Measurements from ENCODE around the gene FBXL17. TPM values are rescaled to one million over a fixed set of nuclear protein-coding genes. Genes with fewer than 3 reads are reported as not detected.
"Not testable (repeated sequence)": the region's sequence is repeated elsewhere in the genome, so short reads cannot be mapped to it uniquely, and the experiment has no call there.

FBXL17 gene
- total RNA-seq, 8 experiments from 2014 or later, result 14.5 to 30.0 (median 26.6) TPM

DNA sequence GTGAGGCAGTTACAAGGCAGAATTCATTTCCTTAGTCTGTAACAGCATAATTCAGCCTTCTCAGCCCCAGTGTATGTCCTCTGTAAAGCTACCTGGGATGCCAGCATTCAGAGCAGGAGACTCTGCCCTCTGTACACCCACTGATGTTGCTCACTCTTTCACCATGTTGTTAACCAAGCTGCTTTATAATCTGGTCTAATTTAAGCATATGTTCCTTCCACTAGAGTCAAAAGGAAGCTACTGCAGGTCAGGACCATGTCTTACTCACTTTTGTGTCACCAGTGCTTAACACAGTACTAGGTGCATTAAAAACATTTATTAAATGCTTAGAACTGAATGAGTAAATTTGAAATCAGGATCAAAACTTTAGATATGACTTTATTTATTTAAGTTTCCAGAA lies 185.6 kb downstream of the FBXL17 start:
- Histone ChIP-seq H3K4me3 (no peak overlapping the region), H3K27ac (no peak overlapping the region), H3K4me1 (replicated peaks in 1 of 2) (peaks cover 0 to 9% of the 10 kb centered on the region in 2 donors)
- in situ Hi-C loops (cut with MboI; ENCODE audit: low pct_unique_long_range_greater_than_20kb in 2 of 9, low sequenced_read_pairs in 9 of 9, unreplicated experiment in 9 of 9), result no loop called here
- peak in 1 of 8 experiments; percentile 27 for ATAC-seq (replicated peaks in 6 of 8)

GRCh38 chr5:108193021-108193795 lies 188.7 kb downstream of the FBXL17 start:
- Histone ChIP-seq H3K4me3 (no peak overlapping the region), H3K4me1 (replicated peaks in 1 of 2) (no peaks in the 10 kb centered on the region), H3K27ac (no peak overlapping the region)
- 80 to 100% (median 90%) methylated on average over 2 of the region's 2 CpGs; no CpG with 5 or more reads in 2 of the 10 experiments for WGBS, 10 experiments
- peak in 3 of 8 experiments; percentile 94 to 99 (median 99) for ATAC-seq (replicated peaks in 6 of 8)
- in situ Hi-C loops (cut with MboI; ENCODE audit: low pct_unique_long_range_greater_than_20kb in 2 of 9, low sequenced_read_pairs in 9 of 9, unreplicated experiment in 9 of 9), result no loop called here

- WGBS, 10 experiments, result 84 to 100% (median 96%) methylated on average over 2 to 3 of the region's 3 CpGs
- in situ Hi-C loops (cut with MboI; ENCODE audit: low pct_unique_long_range_greater_than_20kb in 2 of 9, low sequenced_read_pairs in 9 of 9, unreplicated experiment in 9 of 9), result no loop called here
- Histone ChIP-seq H3K4me3 (no peak overlapping the region), H3K4me1 (replicated peaks in 1 of 2) (no peaks in the 10 kb centered on the region), H3K27ac (no peak overlapping the region)
- no peak for ATAC-seq (replicated peaks in 6 of 8)
Measured at GRCh38 chr5:108184940-108185339, 197.0 kb downstream of the FBXL17 start.

- Histone ChIP-seq H3K4me3 (no peak overlapping the region), H3K4me1 (replicated peaks in 1 of 2) (no peaks in the 10 kb centered on the region), H3K27ac (no peak overlapping the region)
- in situ Hi-C loops (cut with MboI; ENCODE audit: low pct_unique_long_range_greater_than_20kb in 2 of 9, low sequenced_read_pairs in 9 of 9, unreplicated experiment in 9 of 9), result no loop called here
- 68 to 92% (median 80%) methylated on average over 1 to 7 of the region's 7 CpGs; no CpG with 5 or more reads in 1 of the 10 experiments for WGBS, 10 experiments
- peak in 4 of 8 experiments; percentile 26 to 87 (median 46) for ATAC-seq (replicated peaks in 6 of 8)
Measured at GRCh38 chr5:108181975-108182374, 199.9 kb downstream of the FBXL17 start.

DNA sequence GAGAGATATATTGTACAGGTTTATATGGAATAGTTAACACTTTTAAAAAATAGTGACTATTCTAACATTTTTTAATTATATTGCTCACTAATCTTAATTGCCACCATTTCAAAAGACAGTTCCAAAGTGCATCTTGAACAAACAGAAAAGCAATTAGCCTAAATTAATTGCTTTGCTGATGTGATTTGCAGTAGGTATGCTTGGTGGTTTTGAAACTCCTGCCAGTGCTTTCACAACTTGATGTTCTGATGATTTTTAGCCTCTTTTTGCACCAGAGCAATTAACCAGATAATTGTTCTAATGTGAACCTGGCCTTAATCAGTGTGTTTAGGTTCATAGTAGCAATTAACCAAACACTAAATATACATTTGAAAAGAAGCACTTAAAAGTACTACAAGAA lies 207.6 kb downstream of the FBXL17 start:
- no peak for ATAC-seq (replicated peaks in 6 of 8)
- in situ Hi-C loops (cut with MboI; ENCODE audit: low pct_unique_long_range_greater_than_20kb in 2 of 9, low sequenced_read_pairs in 9 of 9, unreplicated experiment in 9 of 9), result no loop called here

GRCh38 chr5:108171759-108172158 lies 210.1 kb downstream of the FBXL17 start:
- Histone ChIP-seq H3K4me3 (no peak overlapping the region), H3K4me1 (replicated peaks in 1 of 2) (peaks cover 0 to 3% of the 10 kb centered on the region in 2 donors), H3K27ac (no peak overlapping the region)
- WGBS, 10 experiments, result 90 to 100% (median 100%) methylated on average over 1 to 2 of the region's 6 CpGs; no CpG with 5 or more reads in 5 of the 10 experiments
- ATAC-seq (replicated peaks in 6 of 8), result no peak
- in situ Hi-C loops (cut with MboI; ENCODE audit: low pct_unique_long_range_greater_than_20kb in 2 of 9, low sequenced_read_pairs in 9 of 9, unreplicated experiment in 9 of 9), result no loop called here

More for the DNA sequence above, 207.6 kb downstream of the FBXL17 start:
- Histone ChIP-seq H3K4me1 (replicated peaks in 1 of 2) (no peaks in the 10 kb centered on the region), H3K27ac (no peak overlapping the region), H3K4me3 (no peak overlapping the region)

DNA sequence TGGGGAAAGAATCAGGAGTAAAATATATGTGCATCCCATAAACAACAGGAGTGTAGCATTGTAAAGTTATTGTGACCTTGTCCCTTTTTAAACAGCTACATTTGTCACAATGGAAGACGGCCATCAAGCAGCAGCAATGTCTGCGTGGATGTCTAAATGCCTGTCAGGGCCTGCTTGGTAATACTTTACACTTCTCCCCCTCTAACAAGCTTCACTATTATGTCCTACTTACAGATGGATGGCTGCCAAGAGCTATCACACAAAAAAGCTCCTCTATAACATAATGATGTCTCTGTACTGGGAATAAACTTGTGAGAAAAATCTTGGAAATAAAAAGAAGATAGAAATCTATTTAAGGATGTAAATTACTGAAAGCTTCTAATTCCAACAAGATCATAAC lies 213.0 kb downstream of the FBXL17 start:
- Histone ChIP-seq H3K27ac (no peak overlapping the region), H3K4me3 (no peak overlapping the region), H3K4me1 (replicated peaks in 1 of 2) (peaks cover 0 to 3% of the 10 kb centered on the region in 2 donors)
- in situ Hi-C loops (cut with MboI; ENCODE audit: low pct_unique_long_range_greater_than_20kb in 2 of 9, low sequenced_read_pairs in 9 of 9, unreplicated experiment in 9 of 9), result no loop called here
- peak in 3 of 8 experiments; percentile 37 to 74 (median 63) for ATAC-seq (replicated peaks in 6 of 8)
- WGBS, 10 experiments, result 41 to 94% (median 77%) methylated on average over 1 to 2 of the region's 2 CpGs; no CpG with 5 or more reads in 2 of the 10 experiments

DNA sequence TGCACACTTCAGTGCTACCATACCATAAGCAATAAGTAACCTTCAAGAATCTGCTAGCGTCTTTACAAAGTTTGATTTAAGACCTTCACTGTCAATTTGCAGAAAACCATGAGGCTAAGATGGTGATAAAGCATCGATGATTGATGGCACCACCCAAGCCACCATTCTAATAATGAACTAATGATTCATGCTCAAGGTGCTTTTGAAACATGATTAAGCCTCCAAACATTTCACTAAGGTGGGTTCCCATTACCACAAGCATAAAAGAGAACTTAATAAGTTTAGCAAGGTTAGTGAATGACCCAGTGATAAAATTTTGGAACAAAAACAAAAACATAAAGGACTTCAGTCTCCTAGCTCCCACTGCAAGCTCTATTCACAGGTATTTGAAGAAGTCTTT lies 214.7 kb downstream of the FBXL17 start:
- ATAC-seq (replicated peaks in 6 of 8), result no peak
- Histone ChIP-seq H3K27ac (no peak overlapping the region), H3K4me3 (no peak overlapping the region), H3K4me1 (replicated peaks in 1 of 2) (peaks cover 0 to 3% of the 10 kb centered on the region in 2 donors)
- WGBS, 10 experiments, result 77 to 100% (median 83%) methylated on average over 1 to 2 of the region's 2 CpGs; no CpG with 5 or more reads in 3 of the 10 experiments
- in situ Hi-C loops (cut with MboI; ENCODE audit: low pct_unique_long_range_greater_than_20kb in 2 of 9, low sequenced_read_pairs in 9 of 9, unreplicated experiment in 9 of 9), result no loop called here

- in situ Hi-C loops (cut with MboI; ENCODE audit: low pct_unique_long_range_greater_than_20kb in 2 of 9, low sequenced_read_pairs in 9 of 9, unreplicated experiment in 9 of 9), result no loop called here
- Histone ChIP-seq H3K4me1 (replicated peaks in 1 of 2) (peaks cover 0 to 3% of the 10 kb centered on the region in 2 donors), H3K4me3 (no peak overlapping the region), H3K27ac (no peak overlapping the region)
- 90 to 100% (median 100%) methylated on average over 1 to 2 of the region's 2 CpGs; no CpG with 5 or more reads in 3 of the 10 experiments for WGBS, 10 experiments
- no peak for ATAC-seq (replicated peaks in 6 of 8)
Measured at GRCh38 chr5:108164574-108164973, 217.3 kb downstream of the FBXL17 start.

GRCh38 chr5:108152854-108153253 lies 229.0 kb downstream of the FBXL17 start:
- in situ Hi-C loops (cut with MboI; ENCODE audit: low pct_unique_long_range_greater_than_20kb in 2 of 9, low sequenced_read_pairs in 9 of 9, unreplicated experiment in 9 of 9); H3K4me3 ChIP-seq; H3K27ac ChIP-seq; H3K4me1 ChIP-seq (replicated peaks in 1 of 2): not testable (repeated sequence)
- ATAC-seq (replicated peaks in 6 of 8), result peak in 1 of 8 experiments; percentile 33
- 89 to 100% (median 100%) methylated on average over 1 of the region's 1 CpG; no CpG with 5 or more reads in 4 of the 10 experiments for WGBS, 10 experiments

GRCh38 chr5:108149369-108149768 lies 232.5 kb downstream of the FBXL17 start:
- ATAC-seq (replicated peaks in 6 of 8), result no peak

GRCh38 chr5:108148715-108149139 lies 233.2 kb downstream of the FBXL17 start:
- Histone ChIP-seq H3K27ac (no peak overlapping the region), H3K4me3 (no peak overlapping the region), H3K4me1 (replicated peaks in 1 of 2) (no peaks in the 10 kb centered on the region)
- peak in 5 of 8 experiments; percentile 35 to 80 (median 74) for ATAC-seq (replicated peaks in 6 of 8)
- in situ Hi-C loops (cut with MboI; ENCODE audit: low pct_unique_long_range_greater_than_20kb in 2 of 9, low sequenced_read_pairs in 9 of 9, unreplicated experiment in 9 of 9), result no loop called here

More at GRCh38 chr5:108149369-108149768, 232.5 kb downstream of the FBXL17 start:
- no peak overlapping the region for H3K4me3 ChIP-seq
- no peak overlapping the region for H3K27ac ChIP-seq
- H3K4me1 ChIP-seq (replicated peaks in 1 of 2), result no peaks in the 10 kb centered on the region
- 57 to 100% (median 94%) methylated on average over 1 of the region's 1 CpG; no CpG with 5 or more reads in 2 of the 10 experiments for WGBS, 10 experiments
- in situ Hi-C loops (cut with MboI; ENCODE audit: low pct_unique_long_range_greater_than_20kb in 2 of 9, low sequenced_read_pairs in 9 of 9, unreplicated experiment in 9 of 9), result no loop called here

DNA sequence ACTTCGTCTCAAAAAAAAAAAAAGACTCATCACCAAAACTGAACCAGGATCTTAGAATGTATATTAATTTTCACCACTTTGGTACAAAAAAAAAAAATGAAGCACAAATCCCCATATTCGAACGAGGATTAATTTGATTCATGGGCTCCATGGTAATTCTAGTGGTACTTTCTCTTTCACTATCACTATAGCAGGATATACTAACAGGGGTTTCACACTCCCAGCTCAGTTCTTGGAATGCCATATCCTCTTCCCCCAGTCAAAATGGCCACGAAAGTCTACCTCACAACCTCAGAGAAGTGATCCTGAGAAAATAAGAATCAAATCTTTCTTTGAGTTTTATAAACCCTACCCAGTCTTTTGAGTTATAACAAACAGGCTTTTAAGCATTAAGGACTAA lies 235.7 kb downstream of the FBXL17 start:
- in situ Hi-C loops (cut with MboI; ENCODE audit: low pct_unique_long_range_greater_than_20kb in 2 of 9, low sequenced_read_pairs in 9 of 9, unreplicated experiment in 9 of 9), result no loop called here

DNA sequence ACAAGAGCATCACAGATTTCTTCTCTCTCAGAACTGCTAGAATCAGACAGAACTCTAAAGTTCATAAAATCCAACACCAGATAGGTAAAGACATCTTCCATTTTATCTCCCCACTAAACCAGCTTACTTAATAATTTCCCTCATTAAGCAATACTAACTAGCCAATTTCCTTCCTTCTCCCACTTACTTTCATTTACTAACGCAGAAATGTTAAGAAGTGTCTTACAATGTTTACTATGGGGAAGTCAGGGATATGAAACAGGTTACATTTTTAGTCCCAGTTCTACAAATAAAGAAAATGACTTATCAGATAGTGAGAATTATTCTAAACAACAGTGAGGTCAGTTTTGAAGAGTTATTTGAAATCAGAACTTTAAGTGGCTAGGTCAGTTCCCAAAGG lies 236.5 kb downstream of the FBXL17 start:
- Histone ChIP-seq H3K4me1 (replicated peaks in 1 of 2) (no peaks in the 10 kb centered on the region), H3K27ac (no peak overlapping the region), H3K4me3 (no peak overlapping the region)
- ATAC-seq (replicated peaks in 6 of 8), result no peak
- WGBS, 10 experiments, result 83 to 100% (median 100%) methylated on average over 1 of the region's 1 CpG; no CpG with 5 or more reads in 2 of the 10 experiments
- in situ Hi-C loops (cut with MboI; ENCODE audit: low pct_unique_long_range_greater_than_20kb in 2 of 9, low sequenced_read_pairs in 9 of 9, unreplicated experiment in 9 of 9), result no loop called here

More for the DNA sequence above, 235.7 kb downstream of the FBXL17 start:
- no peak for ATAC-seq (replicated peaks in 6 of 8)
- Histone ChIP-seq H3K27ac (no peak overlapping the region), H3K4me3 (no peak overlapping the region), H3K4me1 (replicated peaks in 1 of 2) (no peaks in the 10 kb centered on the region)
- 90 to 100% (median 100%) methylated on average over 1 to 4 of the region's 4 CpGs for whole genome bisulfite sequencing, 10 experiments
